Posterior cingulate gyrus (tissue), 11 donors: ENCODE measurements around the gene AMPD3.
"Not testable (repeated sequence)": the region's sequence is repeated elsewhere in the genome, so short reads cannot be mapped to it uniquely, and the experiment has no call there.

Source experiments
- DNase-seq, 10 donors: peaks; one replicate each; pipeline versions ENCODE4 v3.0.0 to v3.0.0-alpha.2; 2020 to 2021; ENCODE audit warnings: mixed read lengths in 3 of 10
- intact Hi-C: fragments of 100-400 bp; cut with DNase I; formaldehyde crosslinking; loops from one replicate; pipeline ENCODE4 v1.15.1; 2023

AMPD3 gene

DNA sequence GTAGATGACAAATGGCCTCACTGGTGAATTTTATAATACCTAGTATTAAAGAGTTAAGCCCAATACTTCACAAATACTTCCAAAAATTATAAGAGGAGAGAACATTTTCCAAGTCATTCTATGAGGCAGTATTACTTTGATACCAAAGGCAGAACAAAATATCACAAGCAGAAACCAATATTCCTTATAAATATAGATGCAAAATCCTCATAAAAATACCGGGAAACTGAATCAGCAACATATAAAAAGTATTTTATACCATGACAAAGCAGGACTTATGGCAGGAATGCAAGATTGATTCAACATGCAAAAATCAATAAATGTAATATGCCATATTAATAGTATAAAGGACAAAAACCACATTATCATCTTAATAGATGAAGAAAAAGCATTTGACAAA lies 22.1 kb upstream of the AMPD3 start:
- intact Hi-C loops = no loop called here
- DNase-seq = no peak

DNA sequence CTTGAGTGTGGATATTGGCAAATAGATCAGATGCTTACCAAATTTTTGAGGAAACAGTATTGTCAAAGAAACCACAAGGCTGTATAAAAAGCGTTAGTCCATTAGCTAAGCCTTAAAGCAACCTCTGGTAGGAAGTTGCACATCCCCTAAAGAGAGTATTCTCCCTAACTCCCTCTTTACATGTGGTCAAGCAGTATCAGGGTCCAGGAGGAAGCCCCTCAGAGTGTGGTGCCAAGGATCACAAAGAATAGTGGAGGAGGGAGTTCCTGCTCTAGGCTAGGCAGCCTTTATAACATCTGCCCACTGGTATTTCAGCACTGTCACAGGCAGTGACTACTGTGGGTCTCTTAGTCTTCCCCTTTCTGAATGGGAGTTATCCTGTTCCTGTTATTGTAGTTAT lies 18.8 kb upstream of the AMPD3 start:
- intact Hi-C loops = no loop called here
- DNase-seq = no peak

DNA sequence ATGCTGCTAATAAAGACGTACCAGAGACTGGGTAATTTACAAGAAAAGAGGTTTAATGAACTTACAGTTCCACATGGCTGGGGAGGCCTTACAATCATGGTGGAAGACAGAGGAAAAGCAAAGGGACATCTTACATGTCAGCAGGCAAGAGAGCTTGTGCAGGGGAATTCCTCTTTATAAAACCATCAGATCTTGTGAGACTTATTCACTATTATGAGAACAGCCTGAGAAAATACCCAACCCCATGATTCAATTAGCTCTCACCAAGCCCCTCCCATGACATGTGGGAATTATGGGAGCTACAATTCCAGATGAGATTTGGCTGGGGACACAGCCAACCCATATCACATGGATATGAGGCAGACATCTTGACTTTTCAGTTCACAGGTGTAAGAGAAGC lies 18.4 kb upstream of the AMPD3 start:
- DNase-seq, intact Hi-C loops: not testable (repeated sequence)

DNA sequence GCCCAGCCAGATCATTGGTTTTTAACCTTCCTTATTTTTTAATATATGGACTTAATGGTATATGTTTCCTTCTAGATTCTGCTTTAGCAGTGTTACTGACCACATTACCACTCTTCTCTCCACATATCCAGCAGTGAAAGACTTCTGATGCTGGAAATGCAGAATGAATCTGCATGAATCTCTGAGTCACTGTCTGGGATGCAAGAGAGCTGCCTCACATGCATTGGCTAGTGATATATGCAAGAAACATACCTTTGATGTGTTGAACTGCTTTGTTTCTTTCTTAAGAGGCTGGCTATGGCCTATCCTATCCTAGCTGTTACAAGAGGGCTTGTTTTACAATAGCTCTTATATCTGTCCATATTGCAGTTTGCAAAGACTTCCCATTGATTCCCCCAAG lies 16.6 kb upstream of the AMPD3 start:
- DNase-seq = no peak
- intact Hi-C loops = no loop called here

DNA sequence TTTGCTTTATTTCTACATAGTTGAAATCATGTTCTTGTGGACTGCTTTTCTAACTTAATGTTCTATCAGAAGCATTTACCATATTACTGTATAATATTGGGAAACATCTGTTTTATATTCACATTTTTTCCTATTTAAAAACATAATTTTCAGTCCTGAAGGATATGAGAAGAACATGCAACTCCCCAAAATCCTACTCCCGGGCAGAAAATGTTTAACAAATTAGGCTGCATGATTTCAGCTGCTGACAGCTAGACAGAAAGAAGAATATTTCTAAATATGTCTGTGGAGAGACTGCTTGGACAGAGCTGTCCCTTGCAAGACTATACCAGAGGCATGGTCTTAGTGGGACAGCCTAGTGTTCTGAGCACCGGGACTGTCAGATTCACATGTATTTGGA lies 15.7 kb upstream of the AMPD3 start:
- intact Hi-C loops = no loop called here
- DNase-seq = no peak

DNA sequence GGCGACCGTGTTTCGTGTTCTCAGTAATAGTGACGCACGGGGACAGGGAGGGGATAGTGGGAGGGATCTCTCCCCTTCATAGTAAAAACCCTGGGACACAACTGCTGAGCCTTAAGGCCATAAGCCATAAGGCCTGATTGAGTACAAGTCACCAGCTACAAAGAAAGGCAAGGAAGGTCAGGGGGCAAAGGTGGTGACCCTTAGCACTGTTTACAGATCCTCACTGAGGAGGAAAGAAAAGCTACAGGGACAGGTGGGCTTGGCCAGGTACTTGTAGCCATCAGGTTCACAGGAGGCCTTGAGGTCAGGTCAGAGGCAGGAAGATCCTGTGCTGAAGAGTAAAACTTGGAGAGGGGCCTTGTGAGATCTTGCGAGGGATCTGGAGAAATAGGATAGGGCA lies 15.1 kb upstream of the AMPD3 start:
- DNase-seq = no peak
- intact Hi-C loops = no loop called here

DNA sequence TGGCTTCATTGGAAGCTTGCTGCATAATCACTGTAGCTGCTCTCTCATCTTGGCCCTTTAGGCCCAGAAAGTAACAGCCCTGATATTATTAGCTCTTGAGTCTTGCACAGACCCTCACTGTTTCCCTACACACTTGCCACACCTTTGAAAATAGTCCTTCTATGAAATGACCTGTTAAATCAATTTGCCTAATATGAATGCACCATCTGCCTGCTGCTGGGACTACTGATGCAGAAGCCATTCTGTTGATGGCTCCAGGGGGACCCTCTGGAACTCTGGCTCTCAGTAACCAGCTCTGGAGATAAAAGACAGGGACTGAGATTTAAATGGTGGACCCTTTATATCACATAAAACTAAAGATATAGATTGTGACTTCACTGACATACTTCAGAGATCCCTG lies 14.7 kb upstream of the AMPD3 start:
- intact Hi-C loops = no loop called here
- DNase-seq = no peak

DNA sequence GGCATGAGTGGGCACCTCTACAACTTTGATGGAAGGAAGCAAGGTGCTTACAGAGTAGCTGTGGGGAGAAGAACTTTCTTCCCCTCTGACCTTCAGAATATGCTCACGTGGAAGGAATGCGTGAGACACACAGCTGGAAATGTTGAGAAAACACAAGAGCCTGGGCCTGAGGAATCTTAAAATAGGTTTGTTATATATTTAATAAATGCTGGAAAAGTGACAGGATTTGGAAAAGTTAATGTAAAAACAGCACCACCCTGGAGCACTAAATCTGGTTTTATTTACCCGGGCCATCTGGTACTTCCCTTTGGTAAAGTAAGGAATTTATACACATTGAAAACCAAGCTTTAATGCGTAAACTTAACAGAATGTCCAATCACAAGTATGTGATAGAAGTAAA lies 14.0 kb upstream of the AMPD3 start:
- intact Hi-C loops = no loop called here
- no peak for DNase-seq

DNA sequence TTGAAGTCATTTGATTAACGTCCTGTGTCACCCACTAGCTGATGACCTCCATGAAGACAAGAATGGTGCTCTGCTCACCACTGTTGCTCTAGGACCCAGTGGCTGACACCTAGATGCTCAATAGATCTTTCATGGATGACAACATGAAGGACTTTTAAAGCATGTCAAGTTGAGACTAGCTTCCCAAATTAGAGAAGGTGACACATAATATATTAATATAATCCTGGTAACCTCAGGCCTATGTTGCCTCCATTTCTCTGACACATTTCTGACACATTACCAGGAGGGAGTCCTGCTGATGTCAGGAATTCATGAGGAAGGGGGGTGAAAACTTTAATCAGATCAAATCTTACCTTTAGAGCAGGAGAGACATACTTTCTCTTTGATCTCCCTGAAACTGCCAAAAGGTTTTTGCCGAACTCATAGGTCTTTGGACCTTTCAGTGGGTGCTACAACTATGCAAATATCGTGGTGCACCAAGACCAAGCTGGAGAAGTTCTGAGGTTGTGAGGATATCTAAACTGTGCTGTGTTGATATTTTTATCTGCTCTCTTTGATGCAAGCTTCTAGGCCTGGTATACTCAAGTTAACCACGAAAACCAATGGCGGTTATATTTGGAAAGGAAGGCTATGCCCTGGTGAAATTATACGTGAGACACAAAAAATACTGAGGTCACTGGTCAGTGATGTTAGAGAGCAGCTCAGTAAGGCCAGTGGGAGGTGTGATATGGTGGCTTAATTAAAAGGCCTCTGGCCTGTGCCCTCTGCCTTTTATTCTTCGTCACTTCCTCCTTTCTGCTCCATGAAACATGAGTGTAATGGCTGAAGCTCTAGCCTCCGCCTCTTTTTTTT lies 13.2 kb upstream of the AMPD3 start:
- intact Hi-C loops = no loop called here
- DNase-seq = no peak

DNA sequence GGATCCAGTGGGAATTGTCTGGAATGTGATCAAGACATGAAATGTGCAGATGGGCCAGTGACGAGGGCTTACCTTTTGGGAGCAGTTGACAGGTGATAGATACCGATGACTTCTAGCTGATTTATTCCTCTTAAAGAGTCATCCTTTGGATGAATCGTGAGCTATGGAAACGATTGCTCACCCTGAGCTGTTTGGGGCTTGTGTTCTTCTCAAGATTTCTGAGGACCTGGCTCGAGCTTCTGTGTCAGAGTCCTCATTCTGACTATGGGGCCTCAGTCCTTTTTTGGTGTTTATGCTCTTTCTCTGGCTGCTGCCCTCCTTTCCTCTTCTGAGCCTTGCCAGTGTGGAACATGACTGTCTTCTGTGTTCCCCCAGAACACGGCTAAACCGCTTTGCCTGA lies 11.9 kb upstream of the AMPD3 start:
- no peak for DNase-seq
- intact Hi-C loops = no loop called here

DNA sequence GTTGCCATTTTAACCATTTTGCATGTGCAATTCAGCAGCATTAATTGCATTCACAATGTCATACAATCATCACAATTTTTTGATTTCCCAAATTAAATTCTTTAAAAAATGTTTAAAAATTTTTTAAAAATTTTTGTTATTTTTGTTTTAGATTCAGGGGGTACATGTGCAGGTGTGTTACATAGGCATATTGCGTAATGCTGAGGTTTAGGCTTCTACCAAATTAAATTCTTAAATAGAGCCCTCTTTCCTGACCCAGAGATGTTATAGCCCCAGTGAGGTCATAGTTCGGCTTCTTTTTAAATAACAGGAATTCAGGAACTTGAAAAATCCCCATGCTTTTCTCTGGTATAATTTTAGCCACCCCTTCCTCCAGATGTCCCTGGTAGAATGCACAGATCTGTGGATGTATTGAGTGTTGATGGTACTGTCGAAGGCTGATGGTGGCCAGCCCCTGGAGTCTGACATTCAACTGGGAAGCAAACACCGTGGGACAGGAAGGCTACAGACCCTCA lies 11.3 kb upstream of the AMPD3 start:
- DNase-seq = no peak
- intact Hi-C loops = no loop called here

DNA sequence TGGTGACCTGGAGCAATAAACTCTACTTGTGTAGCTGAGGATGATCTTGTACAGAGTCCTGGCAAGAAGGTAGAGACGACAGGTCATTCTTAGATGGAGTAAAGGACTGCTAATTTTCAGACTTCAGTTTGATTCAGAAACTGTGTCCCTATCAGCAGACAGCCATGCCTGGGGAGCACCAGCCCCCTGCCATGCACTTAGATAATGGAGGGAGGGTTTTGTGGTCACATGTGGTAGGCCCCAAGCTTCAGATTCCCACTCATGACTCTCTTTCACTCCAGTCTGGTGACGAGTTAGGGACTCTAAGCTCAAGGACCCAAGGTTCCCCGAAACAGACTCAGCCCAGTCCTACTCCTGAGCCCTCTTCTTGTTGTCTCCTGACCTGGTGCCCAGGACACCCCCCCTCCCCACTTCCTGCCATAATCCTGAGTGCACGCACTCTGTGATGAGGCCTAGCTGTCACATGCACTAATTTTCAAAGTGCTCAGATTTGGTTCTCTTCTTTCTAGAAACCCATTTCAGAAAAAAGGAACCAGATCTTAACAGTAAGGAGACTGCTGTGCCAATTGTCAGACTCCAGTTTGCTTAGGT lies 10.2 kb upstream of the AMPD3 start:
- no peak for DNase-seq
- intact Hi-C loops = no loop called here

DNA sequence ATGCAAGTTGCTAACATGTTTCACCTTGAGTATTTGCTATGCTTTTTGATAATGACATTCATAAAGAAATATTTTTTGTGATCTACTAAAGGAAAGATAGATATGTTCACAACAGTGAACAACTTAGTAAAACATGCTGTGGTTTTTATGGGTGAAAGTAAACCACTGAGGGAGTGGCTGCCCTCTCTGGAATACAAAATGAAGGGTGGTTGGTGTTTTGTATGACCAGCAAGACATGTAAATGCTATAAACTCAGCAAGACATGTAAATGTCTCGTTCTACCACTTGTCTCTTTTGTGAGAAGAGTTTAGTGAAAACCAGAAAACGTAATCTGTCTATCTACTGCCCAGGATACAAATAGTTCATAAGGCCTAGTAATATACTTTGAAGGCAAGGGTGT lies 7.6 kb upstream of the AMPD3 start:
- intact Hi-C loops = no loop called here
- DNase-seq = no peak

DNA sequence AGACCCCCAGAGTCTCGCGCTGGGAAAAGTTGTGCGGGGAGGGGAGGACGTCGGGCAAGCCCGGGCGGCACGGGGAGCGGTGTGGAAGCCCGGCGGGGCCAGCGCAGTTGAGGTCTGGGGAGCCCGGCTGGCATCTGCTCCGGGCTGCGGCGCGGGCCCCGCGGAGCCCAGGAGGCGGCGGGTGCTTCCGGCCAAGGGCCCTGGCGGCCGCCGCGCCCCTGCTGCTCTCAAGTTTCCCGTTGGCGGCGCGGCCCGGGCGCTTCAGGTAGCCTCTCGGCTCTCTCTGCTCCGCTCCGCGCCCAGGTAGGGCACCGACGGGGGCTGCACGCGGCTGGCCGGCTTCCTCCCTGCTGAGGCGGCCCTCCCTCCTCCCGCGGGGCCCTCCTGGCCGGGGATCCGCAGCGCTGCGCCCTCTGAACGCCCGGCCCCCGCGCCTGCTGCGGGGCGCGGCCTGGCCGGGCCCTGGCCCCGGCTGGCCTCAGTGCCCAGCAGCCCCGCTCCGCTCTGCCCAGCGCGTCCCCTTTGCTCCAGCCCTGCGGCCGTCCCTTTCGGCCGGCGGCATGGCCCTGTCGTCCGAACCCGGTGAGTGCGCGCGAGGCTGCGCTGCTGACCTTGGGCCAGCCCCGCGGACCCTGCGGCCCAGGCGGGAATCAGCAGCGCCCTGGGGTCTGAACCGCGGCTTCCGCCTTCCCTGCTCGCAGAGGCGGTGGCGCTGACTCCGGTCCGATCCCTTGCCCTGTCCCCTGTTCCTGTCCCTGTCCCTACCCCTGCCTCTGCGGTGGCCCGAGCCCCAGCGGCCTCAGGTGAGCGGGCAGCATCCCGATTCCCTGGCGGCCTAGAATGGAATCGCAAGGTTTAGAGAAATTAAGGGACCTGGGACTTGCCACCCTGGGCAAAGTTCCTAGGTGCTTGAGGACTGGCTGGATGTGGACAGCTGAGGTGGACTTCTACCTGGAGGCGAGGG lies 4.3 kb upstream of the AMPD3 start:
- DNase-seq = peak in 8 of 10 donors; percentile 22 to 90 (median 38)

DNA sequence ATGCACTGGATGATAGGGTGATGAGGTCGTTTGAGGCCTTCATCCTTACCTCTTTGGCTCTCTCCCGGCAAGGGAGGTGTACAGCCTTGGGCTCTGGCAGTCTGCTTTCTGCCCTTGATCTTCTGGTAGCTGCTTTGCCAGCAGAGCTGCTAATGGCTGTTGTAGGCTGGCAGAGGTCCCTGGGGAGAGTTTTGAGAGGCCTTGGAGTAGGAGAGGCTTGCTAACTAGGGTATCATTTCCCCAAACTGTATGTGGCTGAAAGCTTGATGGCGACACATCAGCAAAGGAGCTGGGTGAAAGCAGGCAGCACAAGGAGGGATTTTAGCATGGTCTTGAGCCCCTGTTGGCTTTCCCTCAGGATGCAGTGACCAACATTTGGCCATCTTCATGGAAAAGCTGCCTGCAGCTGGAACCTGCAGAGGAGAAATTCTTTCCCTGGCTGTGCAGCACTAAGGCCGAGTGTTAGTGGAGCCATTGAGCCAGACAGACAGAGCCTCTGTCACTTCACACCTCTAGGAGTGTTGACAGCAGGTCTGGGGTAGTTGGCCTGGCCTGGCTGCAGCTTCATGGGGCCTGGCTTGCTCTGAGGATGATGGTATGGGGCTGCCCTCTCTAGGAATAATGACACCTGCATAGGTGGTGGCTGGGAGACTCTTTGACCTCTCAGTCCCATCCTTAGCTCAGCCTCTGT lies 3.5 kb upstream of the AMPD3 start:
- peak in 1 of 10 donors; percentile 32 for DNase-seq
- intact Hi-C loops = loop anchor here (5.0 kb wide), 1 partner anchor 81 kb away; no protein-coding TSS in a partner anchor

More for the DNA sequence above, 4.3 kb upstream of the AMPD3 start:
- intact Hi-C loops = loop anchor here (5.0 kb wide), 1 partner anchor 82 kb away; no protein-coding TSS in a partner anchor

DNA sequence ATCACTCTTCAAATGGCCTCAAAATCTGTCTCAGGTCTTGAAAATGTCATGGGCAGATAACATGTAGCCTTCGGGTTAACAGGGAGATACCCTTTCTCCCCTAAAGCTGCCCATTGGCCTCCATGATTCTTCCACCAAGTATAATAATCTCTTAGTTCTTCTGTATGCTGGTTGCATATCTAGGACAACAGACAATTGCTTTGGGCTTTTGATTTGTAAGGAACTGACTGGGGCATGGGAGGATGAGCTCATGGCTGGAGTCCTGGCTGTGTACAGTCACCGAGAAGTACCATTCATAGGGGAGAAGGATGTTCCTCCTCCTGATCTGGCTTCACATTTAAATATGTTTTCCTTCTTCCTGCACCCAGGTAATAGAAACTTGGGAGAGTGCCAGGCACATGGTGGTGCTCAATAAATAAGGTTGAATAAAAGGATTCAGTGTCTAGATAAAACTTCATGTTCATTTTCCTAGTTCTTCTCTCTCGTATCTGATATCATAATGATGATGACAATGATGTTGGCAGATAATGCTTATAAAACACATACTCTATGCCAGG lies 2.8 kb upstream of the AMPD3 start:
- DNase-seq = peak in 2 of 10 donors; percentile 24 to 44
- intact Hi-C loops = loop anchor here (5.0 kb wide), 1 partner anchor 80 kb away; no protein-coding TSS in a partner anchor

DNA sequence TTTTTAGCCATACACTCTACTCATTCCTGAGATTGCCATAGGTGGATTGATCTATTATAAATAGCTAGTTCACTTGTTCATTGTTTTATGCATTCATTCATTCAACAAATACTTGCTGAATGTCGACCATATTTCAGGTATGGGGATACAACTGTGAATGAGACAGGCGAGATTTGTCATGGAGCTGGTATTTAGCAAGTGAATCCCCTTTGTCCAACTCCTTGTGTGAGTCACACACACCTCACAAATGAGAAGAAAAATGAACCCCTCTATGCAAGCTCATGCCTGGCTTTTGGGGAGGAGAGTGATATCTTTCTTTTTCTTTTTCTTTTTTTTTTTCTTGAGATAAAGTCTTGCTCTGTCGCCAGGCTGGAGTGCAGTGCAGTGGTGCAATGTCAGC lies 1.8 kb upstream of the AMPD3 start:
- intact Hi-C loops = loop anchor here (5.0 kb wide), 1 partner anchor 79 kb away; no protein-coding TSS in a partner anchor
- DNase-seq = no peak

DNA sequence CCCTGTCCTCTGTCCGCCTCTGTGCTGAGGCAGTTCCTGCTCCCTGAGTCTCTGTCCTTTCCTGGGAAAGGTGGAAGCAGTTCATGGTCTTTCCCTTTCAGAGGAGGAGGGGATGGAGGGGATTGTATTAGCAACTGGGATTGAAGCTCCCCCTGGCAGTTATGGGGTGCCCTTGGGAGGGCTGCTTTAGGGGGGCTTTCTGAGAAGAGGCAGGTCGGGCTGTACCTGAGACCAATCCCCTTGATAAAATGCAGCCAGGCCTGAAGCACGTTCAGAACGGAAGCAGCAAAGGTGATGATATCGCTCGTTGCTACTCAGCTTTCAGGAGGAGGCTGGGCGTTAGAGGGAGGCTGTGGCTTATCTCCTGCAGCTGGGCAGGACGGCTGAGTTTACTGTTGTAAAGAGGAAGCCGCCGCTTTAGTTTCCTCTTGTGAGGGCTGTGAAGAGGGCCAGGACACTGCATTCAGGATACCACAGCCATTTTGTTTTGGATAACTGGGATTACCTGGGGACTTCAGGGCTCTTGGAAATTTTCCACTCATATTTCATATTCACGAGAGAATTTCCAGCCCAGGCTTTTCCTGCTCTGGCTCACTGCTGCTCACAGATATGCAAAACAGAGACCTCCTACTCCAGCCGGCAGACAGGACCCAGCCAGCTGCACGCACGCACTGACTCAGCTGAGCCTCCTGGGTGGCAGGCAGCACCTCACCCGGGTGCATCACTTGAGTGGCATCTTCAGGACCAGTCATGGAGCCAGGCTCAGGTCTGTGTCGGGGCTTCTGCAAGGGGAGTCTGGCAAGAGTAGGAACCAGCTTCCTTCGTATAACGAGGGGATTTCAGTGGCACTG lies 798 bp downstream of the AMPD3 start:
- DNase-seq = peak in 9 of 10 donors; percentile 38 to 95 (median 54)
- intact Hi-C loops = no loop called here

DNA sequence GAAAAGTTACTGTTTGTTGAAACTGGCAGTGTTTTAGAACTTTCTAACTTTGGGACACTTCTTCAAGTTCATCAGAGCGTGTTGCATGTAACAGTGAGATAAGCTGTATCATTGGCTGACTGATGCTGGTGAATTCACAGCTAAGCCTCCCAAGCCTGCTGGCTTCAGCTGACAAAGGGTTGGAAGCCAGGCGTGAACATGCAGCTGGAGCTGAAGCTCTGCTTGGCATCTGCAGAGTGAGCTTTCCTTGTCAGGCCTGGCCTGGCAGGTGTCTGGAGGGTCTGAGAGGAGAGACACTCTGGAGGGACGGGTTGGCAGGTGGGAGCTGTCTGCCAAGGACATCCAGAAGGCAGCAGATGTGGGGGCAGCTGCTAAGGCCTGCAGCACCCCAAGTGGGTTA lies 1.5 kb downstream of the AMPD3 start:
- intact Hi-C loops = no loop called here
- DNase-seq = peak in 2 of 10 donors; percentile 29 to 86
